Endothelial cell of umbilical vein (primary cell): Measurements from ENCODE around the gene GTF3C1. TPM values are rescaled to one million over a fixed set of nuclear protein-coding genes. Genes with fewer than 3 reads are reported as not detected.

Experiments used
- BruUV-seq: library from RNA; stranded (reverse); fragments of 400-500 nt; replicated peaks from 2 replicates; lab custom pipeline; 2021; lab: Mats Ljungman, UMichigan
- CTCF ChIA-PET: fragments of 300-600, 350-600 bp; sonication (Branson Sonifier 250); formaldehyde crosslinking; loops from one replicate; lab custom pipeline; 2021; ENCODE audit warnings: antibody characterized with exemption, inconsistent platforms; lab: Charles Lee
- POLR2A ChIA-PET: fragments of 300-600, 350-600 bp; sonication (Branson Sonifier 250); formaldehyde crosslinking; loops from one replicate; lab custom pipeline; 2021; ENCODE audit warnings: antibody characterized with exemption, inconsistent platforms; lab: Charles Lee
- DNase-seq: peaks from one replicate; pipeline ENCODE4 v3.0.0-alpha.2; 2011; ENCODE audit warnings: low read depth, low spot score
- FAIRE-seq: peaks from 2 replicates; lab custom pipeline; 2011; peaks lifted over from hg19 to GRCh38; lab: Jason Lieb, UNC
- H2AFZ ChIP-seq: 2 replicates; pipeline ENCODE4 v1.6.0; 2012; ENCODE audit warnings: low read depth, low read length, control low read depth, inconsistent platforms
- H3K27ac ChIP-seq: 2 replicates; pipeline ENCODE4 v1.5.1; 2011; ENCODE audit warnings: low read depth, mild to moderate bottlenecking, control low read depth, low read length, moderate library complexity; ENCODE audit not compliant: insufficient read depth
- H3K27me3 ChIP-seq, 2 experiments: 2 replicates each; pipeline versions ENCODE4 v1.6.0 to v1.6.1; 2011; ENCODE audit warnings: low read length in 2 of 2, mixed read lengths in 1 of 2; ENCODE audit not compliant: control insufficient read depth in 2 of 2, insufficient read depth in 2 of 2
- H3K36me3 ChIP-seq, 2 experiments: 2 replicates in 1 of 2; 3 replicates in 1 of 2; pipeline ENCODE4 v1.5.1; 2011; ENCODE audit warnings: low read length in 2 of 2, mild to moderate bottlenecking in 1 of 2, moderate library complexity in 1 of 2; ENCODE audit not compliant: control insufficient read depth in 2 of 2, insufficient read depth in 2 of 2; ENCODE audit errors: extremely low read depth in 1 of 2
- H3K4me1 ChIP-seq: 3 replicates; pipeline ENCODE4 v1.5.1; 2011; ENCODE audit warnings: mild to moderate bottlenecking, low read length; ENCODE audit not compliant: control insufficient read depth, insufficient read depth; ENCODE audit errors: extremely low read depth
- H3K4me2 ChIP-seq: 2 replicates; pipeline ENCODE4 v1.6.1; 2011; ENCODE audit warnings: low read length, control low read depth, mixed read lengths; ENCODE audit not compliant: insufficient read depth
- H3K4me3 ChIP-seq, 3 experiments: fragments of 200-600 bp in 1 of 3; sonication (generic), shearing (Covaris generic) in 1 of 3; replicated peaks in 1 of 3; 2 replicates each; pipeline ENCODE4 v1.5.1; 2011 to 2016; ENCODE audit warnings: control low read depth in 3 of 3, low read length in 3 of 3, mild to moderate bottlenecking in 2 of 3, inconsistent platforms in 1 of 3, low read depth in 1 of 3, moderate library complexity in 1 of 3; ENCODE audit not compliant: insufficient read depth in 1 of 3
- H3K79me2 ChIP-seq: 2 replicates; pipeline ENCODE4 v1.6.0; 2012; ENCODE audit warnings: low read length, inconsistent platforms; ENCODE audit not compliant: control insufficient read depth, insufficient read depth
- H3K9ac ChIP-seq: replicated peaks from 2 replicates; pipeline ENCODE3; 2011; ENCODE audit warnings: low read length, control low read depth; ENCODE audit not compliant: insufficient read depth; ENCODE audit errors: extremely low read depth
- H3K9me1 ChIP-seq: replicated peaks from 3 replicates; pipeline ENCODE4 v1.6.0; 2011; ENCODE audit warnings: mild to moderate bottlenecking, low read length; ENCODE audit not compliant: control insufficient read depth, insufficient read depth; ENCODE audit errors: extremely low read depth
- H3K9me3 ChIP-seq: replicated peaks from 2 replicates; pipeline ENCODE4 v1.5.1; 2012; ENCODE audit warnings: low read length, inconsistent platforms; ENCODE audit not compliant: control insufficient read depth, insufficient read depth
- H4K20me1 ChIP-seq: replicated peaks from 2 replicates; pipeline ENCODE3; 2011; ENCODE audit warnings: mild to moderate bottlenecking, low read length; ENCODE audit not compliant: control insufficient read depth, insufficient read depth; ENCODE audit errors: extremely low read depth
- EZH2 ChIP-seq: IDR thresholded peaks from 2 replicates; pipeline ENCODE4 v1.6.1; 2012; ENCODE audit warnings: borderline replicate concordance, low read depth, mild to moderate bottlenecking, moderate library complexity, low read length, inconsistent platforms; ENCODE audit not compliant: severe bottlenecking
- FOS ChIP-seq: IDR thresholded peaks from 2 replicates; pipeline ENCODE4 v1.6.1; 2011; ENCODE audit warnings: mild to moderate bottlenecking, low read length, moderate library complexity, borderline replicate concordance; ENCODE audit not compliant: insufficient read depth
- GATA2 ChIP-seq: IDR thresholded peaks from 2 replicates; pipeline ENCODE4 v1.7.0; 2011; ENCODE audit warnings: low read depth, mild to moderate bottlenecking, moderate library complexity, mixed read lengths, low read length; ENCODE audit not compliant: insufficient read length, insufficient read depth
- JUN ChIP-seq: IDR thresholded peaks from 2 replicates; pipeline ENCODE4 v1.6.1; 2011; ENCODE audit warnings: borderline replicate concordance, low read depth; ENCODE audit not compliant: insufficient read length, insufficient read depth
- MYC ChIP-seq: IDR thresholded peaks from one replicate; pipeline ENCODE4 v1.6.1; 2011; ENCODE audit warnings: mild to moderate bottlenecking, low read depth, low read length
- POLR2A ChIP-seq: IDR thresholded peaks from 2 replicates; pipeline ENCODE4 v1.6.1; 2012; ENCODE audit warnings: low read depth, mild to moderate bottlenecking, control low read depth, low read length
- POLR2AphosphoS5 ChIP-seq: IDR thresholded peaks from 2 replicates; pipeline ENCODE4 v1.6.1; 2012; ENCODE audit warnings: low read depth, mild to moderate bottlenecking, control low read depth, low read length, moderate library complexity; ENCODE audit not compliant: insufficient read depth
- dilution Hi-C: fragments of 300-500 bp; cut with MboI; formaldehyde crosslinking; loops from one replicate; pipeline ENCODE4 v1.15.0; 2019; ENCODE audit warnings: low sequenced_read_pairs; ENCODE audit not compliant: extremely low pct_ligation_motif_present
- intact Hi-C: fragments of 100-400 bp; cut with micrococcal nuclease; formaldehyde crosslinking; loops from one replicate; pipeline ENCODE4 v1.10.0; 2022
- polyA plus RNA-seq, 4 experiments: library from polyadenylated mRNA; depleted of rRNA in 3 of 4; stranded (reverse) in 3 of 4; unstranded in 1 of 4; fragments of >200 nt; gene quantifications; 2 replicates each; pipeline versions ENCODE4 v1.2.1 to v1.2.3, GENCODE V29; 2011 to 2012; ENCODE audit warnings: missing spikeins in 1 of 4
- total RNA-seq: library from RNA; stranded (reverse); gene quantifications from 2 replicates; pipeline ENCODE4 v1.2.3, GENCODE V29; 2021
- TF ChIP-seq, protein P1 (sequence below): IDR thresholded peaks from 2 replicates; pipeline ENCODE4 v1.6.1; 2011; ENCODE audit not compliant: insufficient read depth, insufficient read length
- TF ChIP-seq, protein P2 (sequence below), 2 donors: IDR thresholded peaks; 1 replicate in 1 of 2; 2 replicates in 1 of 2; pipeline ENCODE4 v1.5.1; 2011; ENCODE audit warnings: low read length in 2 of 2, mild to moderate bottlenecking in 2 of 2, moderate library complexity in 2 of 2, control low read depth in 1 of 2, inconsistent platforms in 1 of 2, low read depth in 1 of 2; ENCODE audit not compliant: insufficient read depth in 1 of 2; ENCODE audit errors: extremely low read depth in 1 of 2

Gene GTF3C1
- total and polyA plus RNA-seq, 2 donors (not counting 3 experiments of a cell fraction or from before 2014, with no cell fraction given) = 58.1 to 86.1 TPM

DNA sequence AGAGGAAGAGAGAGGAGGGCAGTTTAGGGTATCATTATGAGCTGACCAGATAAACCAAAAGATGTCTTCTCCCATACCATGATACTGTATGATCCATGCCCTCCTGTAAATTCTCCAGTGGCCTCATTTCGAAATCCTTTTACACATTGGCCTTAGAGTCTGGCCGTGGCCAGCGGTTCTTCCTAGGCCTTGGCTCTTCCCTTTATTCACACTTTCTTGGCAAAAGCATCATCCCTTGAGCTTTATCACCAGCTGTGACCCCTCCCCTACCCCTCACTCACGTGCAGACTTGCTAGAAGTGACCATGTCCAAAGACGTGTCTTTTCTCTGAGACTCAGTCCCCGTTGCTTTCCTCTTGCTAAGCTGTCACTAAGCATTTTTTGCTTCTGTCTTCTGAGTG, 23.0 kb upstream of the GTF3C1 start:
- no peak overlapping the region for H3K4me3 ChIP-seq
- no peak overlapping the region for H3K4me2 ChIP-seq
- FAIRE-seq = no peak
- H4K20me1 ChIP-seq = no peaks in the 10 kb centered on the region
- no peak overlapping the region for H3K9ac ChIP-seq
- H3K4me1 ChIP-seq = no peaks in the 10 kb centered on the region
- ChIA-PET POLR2A (no interaction called here), CTCF (no interaction called here)
- H3K36me3 ChIP-seq = peaks cover 0 to 2% of the 10 kb centered on the region in 2 experiments
- no peak for DNase-seq
- no peaks in the 10 kb centered on the region for H3K9me1 ChIP-seq
- H2AFZ ChIP-seq = no peak overlapping the region
- BruUV-seq = no TSS peak
- no peaks in the 10 kb centered on the region for H3K27me3 ChIP-seq
- no peaks in the 10 kb centered on the region for H3K79me2 ChIP-seq
- dilution Hi-C loops (no loop called here), intact Hi-C loops (no loop called here)
- TF ChIP-seq MYC (no peak), FOS (no peak), POLR2AphosphoS5 (no peak)
- H3K27ac ChIP-seq = no peak overlapping the region
- H3K9me3 ChIP-seq = no peaks in the 10 kb centered on the region

DNA sequence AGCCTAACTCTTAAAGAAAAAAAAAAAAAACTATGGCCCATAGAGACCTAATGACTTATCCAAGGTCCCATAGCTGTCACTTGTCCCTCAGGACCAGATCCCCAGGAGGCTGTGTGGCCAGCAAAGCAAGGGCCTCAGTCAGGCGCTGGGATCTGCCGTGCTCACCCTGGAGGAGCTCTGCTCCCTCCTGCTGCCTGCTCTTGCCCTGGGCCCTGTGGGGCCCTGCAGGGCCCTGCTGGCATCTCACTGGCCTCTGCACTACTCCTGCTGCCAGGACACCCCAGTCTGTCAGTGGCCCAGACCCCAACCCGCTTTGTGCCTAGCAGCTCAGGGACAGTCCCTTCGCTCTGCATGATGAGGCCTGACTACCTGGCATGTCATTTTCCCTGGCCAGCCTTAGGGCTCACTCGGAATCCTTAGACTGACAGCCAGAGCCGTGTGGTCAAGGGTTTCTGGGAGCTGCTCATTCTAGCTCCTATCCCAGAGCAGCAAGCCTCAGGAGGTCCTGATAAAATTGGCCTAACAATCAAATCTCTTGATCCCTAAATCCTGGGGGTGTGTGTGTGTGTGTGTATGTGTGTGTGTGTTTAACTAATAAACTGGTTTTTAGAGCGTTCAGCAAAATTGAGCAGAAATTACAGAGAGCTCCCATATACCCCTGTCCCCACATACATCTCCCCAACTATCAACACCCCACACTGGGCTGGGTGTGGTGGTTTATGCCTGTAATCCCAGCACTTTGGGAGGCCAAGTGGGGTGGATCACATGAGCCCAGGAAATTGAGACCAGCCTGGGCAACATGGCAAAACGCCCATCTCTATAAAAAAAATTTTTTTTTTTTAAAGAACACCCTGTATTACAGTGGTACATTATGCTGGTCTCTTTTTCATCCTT, 22.0 kb upstream of the GTF3C1 start:
- POLR2A ChIA-PET = no interaction called here

More for the DNA sequence above, 22.0 kb upstream of the GTF3C1 start:
- dilution Hi-C loops = no loop called here
- Histone ChIP-seq H3K9me3 (no peaks in the 10 kb centered on the region), H3K27me3 (no peaks in the 10 kb centered on the region), H3K9ac (no peak overlapping the region), H3K4me2 (no peak overlapping the region), H3K9me1 (no peaks in the 10 kb centered on the region), H2AFZ (no peak overlapping the region), H3K4me1 (no peaks in the 10 kb centered on the region), H3K36me3 (peaks cover 0 to 2% of the 10 kb centered on the region in 2 experiments), H3K27ac (no peak overlapping the region), H4K20me1 (no peaks in the 10 kb centered on the region), H3K4me3 (no peak overlapping the region), H3K79me2 (no peaks in the 10 kb centered on the region)
- intact Hi-C loops = no loop called here
- BruUV-seq = no TSS peak
- FAIRE-seq (peak; percentile 75), DNase-seq (no peak)
- TF ChIP-seq FOS (no peak), MYC (no peak), JUN (no peak), POLR2A (no peak), EZH2 (no peak), GATA2 (no peak), POLR2AphosphoS5 (no peak)
- TF ChIP-seq, protein P1, sequence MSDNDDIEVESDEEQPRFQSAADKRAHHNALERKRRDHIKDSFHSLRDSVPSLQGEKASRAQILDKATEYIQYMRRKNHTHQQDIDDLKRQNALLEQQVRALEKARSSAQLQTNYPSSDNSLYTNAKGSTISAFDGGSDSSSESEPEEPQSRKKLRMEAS = no peak
- TF ChIP-seq, protein P2, sequence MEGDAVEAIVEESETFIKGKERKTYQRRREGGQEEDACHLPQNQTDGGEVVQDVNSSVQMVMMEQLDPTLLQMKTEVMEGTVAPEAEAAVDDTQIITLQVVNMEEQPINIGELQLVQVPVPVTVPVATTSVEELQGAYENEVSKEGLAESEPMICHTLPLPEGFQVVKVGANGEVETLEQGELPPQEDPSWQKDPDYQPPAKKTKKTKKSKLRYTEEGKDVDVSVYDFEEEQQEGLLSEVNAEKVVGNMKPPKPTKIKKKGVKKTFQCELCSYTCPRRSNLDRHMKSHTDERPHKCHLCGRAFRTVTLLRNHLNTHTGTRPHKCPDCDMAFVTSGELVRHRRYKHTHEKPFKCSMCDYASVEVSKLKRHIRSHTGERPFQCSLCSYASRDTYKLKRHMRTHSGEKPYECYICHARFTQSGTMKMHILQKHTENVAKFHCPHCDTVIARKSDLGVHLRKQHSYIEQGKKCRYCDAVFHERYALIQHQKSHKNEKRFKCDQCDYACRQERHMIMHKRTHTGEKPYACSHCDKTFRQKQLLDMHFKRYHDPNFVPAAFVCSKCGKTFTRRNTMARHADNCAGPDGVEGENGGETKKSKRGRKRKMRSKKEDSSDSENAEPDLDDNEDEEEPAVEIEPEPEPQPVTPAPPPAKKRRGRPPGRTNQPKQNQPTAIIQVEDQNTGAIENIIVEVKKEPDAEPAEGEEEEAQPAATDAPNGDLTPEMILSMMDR (IDR thresholded peaks at IDR 0.05; ENCODE audit: extremely low read depth in 1 of 2, insufficient read depth in 1 of 2, low read depth in 1 of 2, low read length in 2 of 2) = no peak
- CTCF ChIA-PET = no interaction called here
